ENCODE data around the gene VWC2L. TPM values are rescaled to one million over a fixed set of nuclear protein-coding genes. Genes with fewer than 3 reads are reported as not detected.

The VWC2L gene
- total and polyA plus RNA-seq, 2 of the 4 experiments (the other 2 are of a cell fraction), result not detected

DNA sequence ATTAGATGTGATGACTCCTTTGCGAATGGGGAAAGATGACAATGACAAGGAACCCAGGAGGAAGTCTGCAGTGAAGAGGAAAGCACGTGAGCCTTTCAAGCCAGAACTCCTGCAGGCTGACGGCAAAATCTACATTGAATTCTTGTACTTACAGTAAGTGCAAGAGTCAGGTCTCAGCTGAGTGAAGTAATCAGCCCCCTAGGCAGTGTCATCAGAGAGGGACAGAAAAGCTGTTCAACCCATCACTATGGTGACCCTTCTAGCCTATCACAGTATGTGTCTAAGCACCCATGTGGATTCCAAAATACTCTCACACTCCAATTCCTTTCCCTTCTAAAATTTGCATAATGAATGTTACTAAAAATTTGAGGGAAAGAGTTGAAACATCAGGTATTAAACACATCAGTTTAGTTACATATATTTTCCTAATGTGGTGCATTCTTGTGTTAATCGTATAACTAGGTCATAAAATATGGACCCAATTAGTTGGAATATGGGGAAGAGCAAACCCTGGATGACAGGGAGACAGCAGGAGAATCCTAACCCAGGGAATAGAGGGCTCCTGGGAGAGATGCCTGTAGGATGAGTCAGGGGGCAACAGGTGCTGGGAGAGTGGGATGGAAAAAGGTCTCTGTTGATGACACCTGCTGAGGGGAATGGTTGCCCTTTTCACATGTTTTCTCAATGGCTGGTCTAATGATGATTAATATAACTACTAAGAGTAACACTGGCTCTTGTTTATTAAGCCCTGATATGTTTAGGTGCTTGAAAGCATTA is 39.5 kb downstream of the VWC2L start:
- no peak overlapping the region for H3K4me3 ChIP-seq (ENCODE audit: insufficient read depth, low read depth, low read length)
- in situ Hi-C loops (cut with MboI; ENCODE audit: low sequenced_read_pairs), result no loop called here
- WGBS, 2 experiments (ENCODE audit: extremely low coverage in 2 of 2, insufficient read length in 1 of 2), result 80% methylated on average over 3 of the region's 4 CpGs; no CpG with 5 or more reads in 1 of the 2 experiments

More for the DNA sequence above, 39.5 kb downstream of the VWC2L start:
- Histone ChIP-seq H2AFZ (replicated peaks; ENCODE audit: low read length, poor library complexity) (no peak overlapping the region), H2AK5ac (ENCODE audit: low read depth, low read length) (no peak overlapping the region), H2BK120ac (ENCODE audit: low read depth, low read length) (no peak overlapping the region), H3K23ac (ENCODE audit: low read depth, low read length) (no peak overlapping the region), H3K4me2 (ENCODE audit: low read depth, low read length) (no peak overlapping the region), H3K79me1 (ENCODE audit: low read depth in 1 of 2, low read length in 2 of 2) (no peaks in the 10 kb centered on the region), H3K56ac (ENCODE audit: extremely low read depth, insufficient read depth, low read length) (no peak overlapping the region), H3K9me3 (ENCODE audit: control insufficient read depth, insufficient read depth, low read length) (no peaks in the 10 kb centered on the region), H2BK20ac (ENCODE audit: low read depth, low read length) (no peak overlapping the region), H3K14ac (replicated peaks; ENCODE audit: low read depth, low read length) (no peak overlapping the region), H3K9me1 (ENCODE audit: insufficient read depth, low read length) (no peaks in the 10 kb centered on the region), H3K36me3 (ENCODE audit: control insufficient read depth, insufficient read depth, low read length) (no peaks in the 10 kb centered on the region), H4K91ac (ENCODE audit: insufficient read depth, low read depth, low read length) (no peak overlapping the region), H2AK9ac (replicated peaks; ENCODE audit: low read depth, low read length, poor library complexity) (no peak overlapping the region), H3K4ac (ENCODE audit: low read depth, low read length) (no peak overlapping the region), H3K18ac (ENCODE audit: low read depth, low read length) (no peak overlapping the region), H3K27me3 (ENCODE audit: control insufficient read depth, insufficient read depth, low read length) (no peaks in the 10 kb centered on the region), H3K9ac (ENCODE audit: low read depth, low read length) (no peak overlapping the region), H3K27ac (ENCODE audit: insufficient read depth, low read length) (no peak overlapping the region), H4K5ac (ENCODE audit: low read depth, low read length) (no peak overlapping the region), H3K4me1 (ENCODE audit: control insufficient read depth, insufficient read depth, low read length) (no peaks in the 10 kb centered on the region), H2BK5ac (ENCODE audit: low read depth, low read length, poor library complexity, severe bottlenecking) (no peak overlapping the region), H4K20me1 (ENCODE audit: insufficient read depth, low read length) (no peaks in the 10 kb centered on the region), H4K8ac (ENCODE audit: low read depth in 2 of 2, low read length in 2 of 2) (no peak overlapping the region), H2BK15ac (ENCODE audit: low read depth, low read length) (no peak overlapping the region)
- POLR2A ChIA-PET (ENCODE audit: unreplicated experiment), result no interaction called here
- ATAC-seq (ENCODE audit: low read depth) (no peak), DNase-seq (no peak)
- CTCF ChIA-PET, result no interaction called here
- intact Hi-C loops (cut with micrococcal nuclease) (no loop called here), dilution Hi-C loops (cut with HindIII; ENCODE audit: low sequenced_read_pairs, unreplicated experiment) (no loop called here)
- BruUV-seq (replicated peaks), result no TSS peak
- TF ChIP-seq FOS (IDR thresholded peaks at IDR 0.05; ENCODE audit: low read depth, low read length) (no peak), CHD1 (IDR thresholded peaks at IDR 0.05; ENCODE audit: low read depth, low read length) (no peak), MAZ (IDR thresholded peaks at IDR 0.05; ENCODE audit: borderline replicate concordance, low read depth, low read length) (no peak), RFX5 (IDR thresholded peaks at IDR 0.05; ENCODE audit: low read depth, low read length) (no peak), BHLHE40 (IDR thresholded peaks at IDR 0.05; ENCODE audit: low read depth, low read length) (no peak), CEBPB (IDR thresholded peaks at IDR 0.05; ENCODE audit: low read depth, low read length) (no peak)
- TF ChIP-seq, protein P1, sequence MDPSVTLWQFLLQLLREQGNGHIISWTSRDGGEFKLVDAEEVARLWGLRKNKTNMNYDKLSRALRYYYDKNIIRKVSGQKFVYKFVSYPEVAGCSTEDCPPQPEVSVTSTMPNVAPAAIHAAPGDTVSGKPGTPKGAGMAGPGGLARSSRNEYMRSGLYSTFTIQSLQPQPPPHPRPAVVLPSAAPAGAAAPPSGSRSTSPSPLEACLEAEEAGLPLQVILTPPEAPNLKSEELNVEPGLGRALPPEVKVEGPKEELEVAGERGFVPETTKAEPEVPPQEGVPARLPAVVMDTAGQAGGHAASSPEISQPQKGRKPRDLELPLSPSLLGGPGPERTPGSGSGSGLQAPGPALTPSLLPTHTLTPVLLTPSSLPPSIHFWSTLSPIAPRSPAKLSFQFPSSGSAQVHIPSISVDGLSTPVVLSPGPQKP (IDR thresholded peaks at IDR 0.05; ENCODE audit: borderline replicate concordance, low read depth, low read length), result no peak

Measured in IMR-90 (cell line).